ENCODE measurements around the gene SPECC1. TPM values are rescaled to one million over a fixed set of nuclear protein-coding genes. Genes with fewer than 3 reads are reported as not detected.

Gene SPECC1
- total RNA-seq, 1 donor from 2014 or later = 53.6 TPM

DNA sequence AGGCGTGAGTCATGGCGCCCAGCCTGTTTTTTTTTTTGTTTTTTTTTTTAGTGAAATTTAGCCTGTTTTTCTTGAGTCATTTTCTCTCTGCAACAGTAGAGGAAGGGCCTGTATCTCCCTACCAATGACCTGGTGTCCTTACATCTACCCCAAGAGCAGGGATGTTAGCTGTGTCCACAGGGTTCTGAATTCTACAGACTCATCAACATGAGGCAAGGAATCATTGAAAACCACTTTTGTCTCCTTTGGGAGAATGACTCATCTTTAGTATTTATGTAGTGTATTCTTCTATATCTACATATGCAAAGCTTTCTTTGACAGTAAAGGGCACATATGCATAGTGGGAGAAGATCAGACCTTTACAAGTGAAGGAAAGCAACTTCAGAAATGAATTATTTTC lies 105.3 kb downstream of the SPECC1 start:
- DNase-seq (ENCODE audit: low spot score) (no peak), ATAC-seq (no peak)
- intact Hi-C loops (cut with DNase I) = no loop called here

DNA sequence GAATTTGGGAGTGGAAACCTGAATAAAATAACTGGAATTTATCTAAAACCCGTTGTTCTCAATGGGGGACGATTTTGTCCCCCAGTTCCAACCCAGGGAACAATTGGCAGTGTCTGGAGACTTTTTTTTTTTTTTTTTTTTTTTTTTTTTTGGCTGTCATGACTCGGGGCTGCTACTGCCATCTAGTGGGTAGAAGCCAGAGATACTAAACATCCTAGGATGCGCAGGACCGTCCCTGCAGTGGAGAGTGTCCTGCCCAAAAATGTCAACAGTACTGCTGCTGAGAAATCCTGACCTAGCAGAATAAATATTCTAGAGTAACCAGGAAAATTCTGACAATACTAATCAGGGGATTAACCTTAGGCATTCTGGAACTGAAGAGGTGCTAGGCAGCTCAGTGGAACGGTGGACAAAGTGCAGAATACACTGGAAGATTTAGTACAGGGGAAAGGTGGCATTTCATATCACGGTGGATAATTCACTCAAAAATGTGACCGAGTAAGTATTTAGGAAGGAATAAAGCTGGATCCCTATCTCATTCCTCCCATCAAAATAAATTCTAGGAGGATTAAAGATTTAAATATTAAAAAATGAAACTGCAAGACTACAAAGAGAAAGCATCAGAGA lies 107.6 kb downstream of the SPECC1 start:
- intact Hi-C loops (cut with DNase I) = no loop called here
- ATAC-seq (peak; percentile 88), DNase-seq (ENCODE audit: low spot score) (peak; percentile 70)

DNA sequence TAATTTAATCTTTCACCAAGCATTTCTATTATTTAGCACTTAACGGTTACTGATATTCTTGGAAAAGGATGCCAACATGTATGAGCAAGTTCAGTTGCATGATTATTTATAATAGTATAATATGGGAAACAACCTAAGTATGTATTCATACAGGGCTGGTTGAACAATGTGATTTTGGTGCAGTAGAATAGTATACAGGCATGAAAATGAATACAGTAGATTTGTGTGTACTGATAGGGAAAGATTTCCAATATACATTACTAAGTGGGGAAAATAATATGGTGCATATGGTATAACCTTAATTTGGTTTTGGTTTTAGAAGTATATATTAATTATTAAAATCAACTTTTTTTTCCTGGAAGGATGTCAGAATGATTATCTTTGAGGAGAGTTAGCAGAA lies 109.1 kb downstream of the SPECC1 start:
- no peak for ATAC-seq
- DNase-seq (ENCODE audit: low spot score) = no peak
- intact Hi-C loops (cut with DNase I) = no loop called here

DNA sequence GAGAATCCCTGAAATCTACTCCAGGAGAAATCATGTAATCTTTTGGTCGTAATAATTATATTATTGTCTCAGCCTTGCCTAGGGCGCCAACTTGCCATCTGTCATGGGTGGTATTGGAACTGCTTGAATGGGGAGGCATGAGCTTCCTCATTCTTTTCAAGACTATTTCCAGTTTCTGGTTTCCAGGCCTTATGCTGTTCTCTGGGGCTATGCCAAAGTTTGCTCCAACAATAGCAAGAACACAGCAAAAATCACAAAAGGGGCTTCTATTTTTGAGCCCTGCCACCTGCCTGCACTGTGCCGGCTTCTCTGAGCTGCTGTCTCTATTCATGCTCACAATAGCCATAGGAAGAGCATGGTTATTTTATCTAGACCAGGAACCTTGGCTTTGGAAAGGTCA lies 111.7 kb downstream of the SPECC1 start:
- intact Hi-C loops (cut with DNase I) = no loop called here
- peak; percentile 40 for ATAC-seq
- DNase-seq (ENCODE audit: low spot score) = no peak

DNA sequence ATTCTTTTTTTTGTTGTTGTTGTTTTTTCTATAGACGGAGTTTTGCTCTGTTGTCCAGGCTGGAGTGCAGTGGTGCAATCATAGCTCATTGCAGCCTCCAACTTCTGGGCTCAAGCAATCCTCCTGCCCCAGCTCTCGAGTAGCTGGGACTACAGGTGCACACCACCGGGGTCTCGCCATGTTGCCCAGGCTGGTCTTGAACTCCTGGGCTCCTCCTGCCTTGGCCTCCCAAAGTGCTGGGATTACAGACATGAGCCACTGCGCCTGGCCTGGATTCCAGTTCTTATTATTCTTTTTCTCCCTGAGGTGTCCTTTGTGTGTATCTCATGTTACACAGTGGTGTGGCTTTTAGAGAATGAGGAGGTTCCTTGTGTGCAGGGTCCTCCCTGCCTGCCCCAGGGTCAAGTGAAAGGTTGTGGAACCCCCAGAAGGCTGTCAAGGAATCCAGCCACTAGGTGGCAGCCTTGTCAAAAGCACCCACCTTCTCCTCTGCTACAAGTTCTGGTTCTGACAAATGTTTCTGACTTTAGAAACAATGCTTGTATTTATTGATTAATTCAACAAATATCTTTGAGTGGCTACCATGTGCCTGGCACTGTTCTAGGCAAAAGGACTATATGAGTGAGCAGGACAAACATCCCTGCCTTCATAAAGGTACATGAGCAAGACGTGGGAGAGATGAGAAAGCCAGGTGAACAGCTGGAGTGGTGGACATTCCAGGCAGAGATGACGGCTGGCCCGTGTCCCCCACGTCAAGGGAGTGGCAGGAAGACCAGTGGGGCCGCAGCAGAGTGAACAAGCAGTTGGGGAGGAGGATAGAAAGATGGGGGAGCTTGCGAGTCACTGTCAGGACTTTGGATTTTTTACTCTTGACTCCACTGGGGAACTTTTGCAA lies 112.4 kb downstream of the SPECC1 start:
- intact Hi-C loops (cut with DNase I) = no loop called here
- peak; percentile 81 for DNase-seq (ENCODE audit: low spot score)
- ATAC-seq = peak; percentile 82

DNA sequence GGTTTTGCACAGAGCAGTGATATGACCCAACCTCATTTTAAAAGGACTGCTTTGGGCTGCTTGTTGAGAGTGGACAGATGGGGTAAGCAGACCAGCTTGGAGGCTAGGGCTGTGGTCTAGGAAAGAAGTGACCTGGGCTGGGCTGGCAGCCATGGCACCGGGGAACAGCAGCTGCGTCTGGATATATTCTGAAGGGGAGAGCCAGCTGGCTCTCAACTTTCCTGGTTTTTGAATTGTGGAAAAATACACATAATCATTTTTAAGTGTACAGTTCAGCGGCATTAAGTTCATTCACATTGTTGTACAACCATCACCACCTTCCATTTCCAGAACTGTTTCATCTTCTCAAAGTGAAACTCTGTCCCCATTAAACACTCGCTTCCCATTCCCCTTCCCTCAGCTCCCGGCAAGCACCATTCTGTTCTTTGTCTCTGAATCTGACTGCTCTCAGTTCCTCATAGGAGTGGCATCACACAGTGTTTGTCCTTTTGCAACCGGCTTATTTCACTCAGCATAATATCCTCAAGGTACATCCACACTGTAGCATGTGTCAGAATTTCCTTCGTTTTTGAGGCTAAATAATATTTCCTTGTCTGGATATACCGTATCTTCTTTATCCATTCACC lies 113.2 kb downstream of the SPECC1 start:
- ATAC-seq = peak; percentile 33
- no peak for DNase-seq (ENCODE audit: low spot score)
- intact Hi-C loops (cut with DNase I) = no loop called here

DNA sequence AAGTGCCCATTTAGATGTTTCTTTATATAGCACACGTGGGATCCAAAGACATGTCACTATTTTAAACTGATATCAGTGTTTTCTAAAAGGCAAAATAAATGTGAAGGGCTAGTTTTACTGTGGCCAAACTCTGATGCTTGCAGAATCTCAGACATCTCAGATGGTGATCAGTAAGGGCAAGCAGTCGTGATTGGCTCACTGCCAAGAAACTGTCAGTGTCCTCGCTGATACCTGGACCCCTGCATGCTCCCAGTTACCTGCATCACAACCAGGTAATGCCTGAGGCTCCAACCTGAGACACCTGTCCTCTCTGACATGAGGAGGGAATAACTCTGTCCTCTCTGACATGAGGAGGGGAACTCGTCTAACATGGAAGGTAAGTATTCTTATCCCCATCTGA lies 114.0 kb downstream of the SPECC1 start:
- intact Hi-C loops (cut with DNase I) = no loop called here
- ATAC-seq (no peak), DNase-seq (ENCODE audit: low spot score) (no peak)

DNA sequence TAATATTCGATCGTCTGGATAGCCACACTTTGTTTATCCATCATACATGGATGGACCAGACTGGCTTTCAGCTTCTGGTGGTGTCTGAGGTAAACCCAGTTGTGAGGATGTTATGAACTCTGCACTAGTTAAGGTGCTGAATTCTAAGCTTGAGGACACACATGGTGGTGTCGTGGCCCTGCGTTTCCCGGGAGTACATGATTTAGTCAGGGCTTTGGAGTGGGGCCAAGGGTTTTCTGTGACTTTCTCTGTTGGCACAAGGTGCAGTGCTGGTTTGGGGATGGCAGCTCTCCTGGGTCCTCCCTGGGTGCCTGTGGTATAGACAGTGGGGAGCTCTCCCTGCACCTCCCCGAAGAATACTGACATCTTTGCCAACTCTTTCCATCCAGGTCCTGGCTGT lies 116.6 kb downstream of the SPECC1 start:
- no peak for DNase-seq (ENCODE audit: low spot score)
- intact Hi-C loops (cut with DNase I) = no loop called here
- ATAC-seq = no peak

DNA sequence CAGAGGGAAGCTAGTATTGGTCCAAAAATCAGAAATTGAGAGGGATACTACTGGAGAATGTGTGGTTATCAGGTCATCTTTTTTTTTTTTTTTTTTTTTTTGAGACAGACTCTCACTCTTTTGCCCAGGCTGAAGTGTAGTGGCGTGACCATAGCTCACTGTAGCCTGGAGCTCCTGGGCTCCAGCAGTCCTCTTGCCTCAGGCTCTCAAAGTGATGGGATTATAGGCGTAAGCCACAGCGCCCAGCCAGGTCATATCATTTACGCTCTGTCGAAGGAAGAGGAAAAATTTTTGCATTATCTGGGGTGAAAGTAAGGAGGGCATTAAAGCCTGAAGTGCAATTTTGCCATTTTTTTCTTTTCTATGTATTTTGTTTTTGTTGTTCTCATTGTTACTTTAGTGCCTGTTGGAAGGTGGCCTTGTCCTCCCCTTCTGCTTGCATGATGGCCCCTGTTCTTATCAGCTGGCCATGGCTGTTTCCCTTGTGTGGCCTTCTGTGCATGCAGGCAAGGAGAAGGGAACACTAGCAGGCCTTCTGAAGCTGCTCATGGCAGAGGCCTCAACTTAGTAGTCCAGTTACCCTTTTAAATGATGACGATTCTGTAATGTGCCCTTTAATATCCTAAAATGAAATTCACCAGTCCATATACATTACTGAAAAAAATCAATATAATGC lies 118.3 kb downstream of the SPECC1 start:
- DNase-seq (ENCODE audit: low spot score) (no peak), ATAC-seq (no peak)
- intact Hi-C loops (cut with DNase I) = no loop called here

DNA sequence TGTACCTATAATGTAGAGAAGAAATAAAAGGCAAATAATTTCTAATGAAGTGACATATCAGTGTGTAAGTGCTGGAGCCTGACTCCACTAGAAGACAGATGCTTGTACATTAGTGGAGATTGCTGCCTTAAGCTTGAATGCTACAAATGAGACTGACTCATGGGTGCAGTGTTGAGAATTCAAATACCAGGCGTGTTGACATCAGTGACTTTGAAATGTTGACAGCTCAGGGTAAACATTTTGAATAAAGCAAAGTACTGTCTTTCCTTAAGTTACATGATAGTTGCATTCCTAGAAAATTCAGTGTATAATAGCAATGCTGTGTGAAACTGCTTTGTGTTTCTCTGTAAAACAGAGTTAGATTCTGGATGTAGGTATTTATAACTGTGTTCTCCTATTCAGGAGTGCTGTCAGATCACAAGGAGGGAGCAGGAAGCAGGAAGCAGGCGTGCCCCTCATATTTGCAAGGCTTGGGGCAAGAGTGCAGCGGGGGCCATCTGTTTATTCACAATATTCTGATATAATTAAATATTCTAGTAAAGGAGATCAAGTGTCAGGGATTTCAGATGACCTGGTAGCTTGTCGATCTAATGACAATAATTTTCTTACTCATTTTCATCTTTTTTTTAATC lies 119.0 kb downstream of the SPECC1 start:
- no peak for DNase-seq (ENCODE audit: low spot score)
- ATAC-seq = no peak
- intact Hi-C loops (cut with DNase I) = no loop called here

DNA sequence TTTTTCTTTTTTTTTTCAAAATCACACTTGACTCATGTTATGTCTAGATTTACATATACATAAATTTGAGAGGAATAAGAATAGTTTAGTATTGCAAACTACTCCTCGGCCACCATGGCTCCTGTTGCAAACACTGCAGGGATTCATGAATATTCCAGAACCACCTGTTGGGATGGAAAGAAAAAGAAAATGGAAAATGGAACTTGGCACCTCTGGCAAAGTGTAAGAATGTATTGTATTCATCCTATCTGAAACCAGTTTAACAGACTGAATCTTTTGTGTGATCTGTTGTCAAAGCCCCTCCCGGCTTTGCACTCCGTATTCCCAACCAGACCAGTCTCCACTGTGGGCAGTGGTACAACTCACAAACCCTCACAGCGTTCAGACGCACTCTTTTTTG lies 124.4 kb downstream of the SPECC1 start:
- intact Hi-C loops (cut with DNase I) = no loop called here
- ATAC-seq (no peak), DNase-seq (ENCODE audit: low spot score) (no peak)

DNA sequence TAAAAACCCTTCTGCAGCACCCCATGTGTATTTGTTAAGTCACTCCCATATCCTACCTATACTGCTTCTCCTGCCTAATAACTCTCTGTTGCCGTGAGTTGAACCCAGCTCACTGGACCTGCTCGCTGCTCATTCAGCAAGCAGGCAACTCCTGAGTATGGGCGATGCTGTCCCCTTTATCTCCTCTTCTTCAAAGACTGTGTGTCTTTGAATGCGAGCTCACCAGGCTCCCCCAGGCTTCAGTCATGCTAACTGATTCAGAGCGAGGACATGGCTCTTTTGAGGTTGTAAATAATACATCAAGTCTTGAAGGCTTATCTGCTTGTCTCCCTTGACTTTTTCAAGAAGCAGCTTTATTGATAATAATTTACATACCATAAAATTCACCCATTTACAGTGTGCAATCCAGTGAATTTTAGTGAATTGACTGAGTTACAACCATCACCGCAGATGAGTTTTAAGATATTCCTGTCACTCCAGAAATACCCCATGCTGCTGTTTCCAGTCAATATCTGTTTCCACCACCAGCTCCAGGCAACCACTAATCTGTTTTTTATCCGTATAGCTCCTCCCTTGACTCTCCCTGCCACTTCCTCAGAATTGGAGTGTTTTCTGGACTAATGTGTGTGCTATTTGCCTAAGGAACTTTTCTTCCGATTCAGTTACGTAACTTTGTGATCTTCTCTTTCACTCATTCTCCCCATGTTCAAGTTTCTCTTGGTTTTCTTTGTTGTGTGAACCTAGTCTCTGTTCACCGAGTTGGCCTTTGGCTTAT lies 132.2 kb downstream of the SPECC1 start:
- no peak for ATAC-seq
- DNase-seq (ENCODE audit: low spot score) = no peak
- intact Hi-C loops (cut with DNase I) = no loop called here

DNA sequence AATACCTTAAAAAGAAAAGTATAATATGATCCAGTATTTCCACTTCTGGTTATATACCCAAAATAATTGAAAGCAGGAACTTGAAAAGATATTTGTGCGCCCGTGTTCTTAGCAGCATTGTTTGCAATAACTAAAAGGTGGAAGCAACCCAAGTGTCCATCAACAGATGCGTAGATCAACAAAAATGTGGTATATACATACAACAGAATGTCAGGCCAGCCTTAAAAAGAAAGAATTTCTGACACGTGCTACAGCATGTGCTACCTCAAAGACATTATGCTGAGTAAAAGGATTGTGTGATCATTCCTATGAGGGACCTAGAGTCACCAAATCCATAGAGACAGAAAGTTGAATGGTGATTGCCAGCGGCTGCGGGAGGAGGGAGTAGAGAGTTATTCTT lies 133.1 kb downstream of the SPECC1 start:
- no peak for ATAC-seq
- DNase-seq (ENCODE audit: low spot score) = no peak
- intact Hi-C loops (cut with DNase I) = no loop called here

DNA sequence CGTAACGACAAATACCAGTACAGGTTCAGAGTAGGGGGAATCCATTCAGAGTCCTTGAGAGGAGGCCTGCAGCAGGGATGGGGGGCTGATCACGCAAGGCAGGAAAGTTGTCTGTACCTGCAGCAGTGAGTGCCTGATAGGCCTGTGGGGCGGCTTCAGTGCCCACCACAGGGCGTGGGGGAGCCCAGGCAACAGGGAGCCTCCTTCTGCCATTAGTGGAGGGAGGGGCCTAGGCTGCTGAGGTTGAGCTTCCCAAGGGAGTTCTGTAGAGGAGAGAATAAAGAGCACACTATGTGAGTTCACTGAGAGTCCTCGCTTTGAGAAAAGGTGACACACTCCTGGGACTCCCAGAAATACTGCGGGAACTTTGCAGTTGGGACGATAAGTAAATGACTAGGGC lies 134.6 kb downstream of the SPECC1 start:
- DNase-seq (ENCODE audit: low spot score) (no peak), ATAC-seq (no peak)
- intact Hi-C loops (cut with DNase I) = no loop called here

DNA sequence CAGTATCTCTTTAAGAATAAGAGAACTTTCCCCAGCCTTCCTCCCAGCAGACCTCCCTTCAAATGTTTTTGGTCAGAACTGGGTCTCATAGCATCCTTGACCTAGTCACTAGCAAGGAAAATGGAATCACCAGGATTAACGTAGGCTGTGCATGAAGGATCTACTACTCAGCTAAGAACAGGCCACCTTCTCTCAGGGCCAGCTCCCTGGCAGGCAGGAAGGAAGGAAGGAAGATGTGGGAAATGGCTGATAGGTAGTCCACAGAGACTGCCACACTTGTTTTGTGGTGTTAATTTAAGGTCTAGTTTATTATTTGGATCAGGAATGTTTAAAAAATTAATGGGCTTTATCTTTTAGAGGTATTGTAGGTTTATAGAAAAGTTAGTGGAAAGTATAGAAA lies 136.4 kb downstream of the SPECC1 start:
- intact Hi-C loops (cut with DNase I) = no loop called here
- no peak for DNase-seq (ENCODE audit: low spot score)
- no peak for ATAC-seq

DNA sequence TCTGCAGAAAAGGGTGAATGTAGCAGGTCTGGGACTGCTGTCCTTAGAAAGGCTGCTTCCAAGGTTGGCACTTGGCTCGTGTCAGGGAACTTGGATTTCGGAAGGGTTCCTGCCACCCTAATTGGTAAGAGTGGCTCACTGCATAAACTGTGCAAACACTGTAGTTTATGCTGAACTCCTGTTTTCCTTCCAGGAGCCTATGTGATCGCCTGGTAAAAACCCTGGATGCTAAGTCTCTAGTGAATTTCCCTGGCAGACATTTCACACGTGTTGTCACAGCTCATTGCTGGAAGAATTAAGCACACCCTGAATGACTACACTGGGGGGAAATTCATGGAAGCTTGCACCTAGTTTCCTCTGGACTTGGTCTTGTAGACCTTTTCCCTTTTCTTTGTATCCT lies 140.1 kb downstream of the SPECC1 start:
- ATAC-seq (no peak), DNase-seq (ENCODE audit: low spot score) (no peak)
- intact Hi-C loops (cut with DNase I) = no loop called here

DNA sequence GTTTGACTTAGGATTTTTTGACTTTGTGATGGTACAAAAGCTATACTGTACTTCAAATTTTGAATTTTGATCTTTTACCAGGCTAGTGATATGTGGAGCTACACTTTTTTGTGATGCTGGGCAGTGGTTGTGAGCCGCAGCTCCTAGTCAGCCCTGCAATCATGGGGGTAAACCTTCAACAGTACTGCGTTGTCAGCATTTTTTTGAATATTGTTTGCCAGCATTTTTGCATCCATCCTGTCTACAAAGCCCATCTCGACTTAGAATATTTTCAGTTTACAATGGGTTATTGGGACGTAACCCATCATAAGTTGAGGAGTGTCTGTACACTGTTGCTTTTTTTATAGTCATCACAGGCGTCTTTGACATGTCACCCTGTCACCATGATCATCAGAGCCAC lies 142.0 kb downstream of the SPECC1 start:
- intact Hi-C loops (cut with DNase I) = no loop called here
- DNase-seq (ENCODE audit: low spot score) (no peak), ATAC-seq (no peak)

DNA sequence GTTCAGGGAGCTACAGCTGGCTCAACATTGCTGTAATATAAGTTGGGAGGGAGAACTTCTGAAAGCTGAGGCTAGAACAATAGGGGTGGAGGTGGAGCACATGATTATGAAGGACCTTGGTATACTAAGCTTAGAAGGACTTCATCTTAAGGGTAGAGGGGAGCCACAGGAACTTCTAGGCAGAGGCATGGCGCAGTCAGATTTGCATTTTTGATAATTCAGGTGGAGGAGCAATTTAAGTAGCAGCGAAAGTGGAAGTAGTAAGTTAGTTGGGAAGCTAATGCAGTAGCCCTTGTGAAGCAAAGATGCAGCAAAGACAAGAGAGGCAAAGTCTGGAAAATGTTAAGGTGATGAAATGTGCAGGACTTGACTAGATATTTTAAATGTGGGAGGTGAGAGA lies 144.1 kb downstream of the SPECC1 start:
- ATAC-seq (no peak), DNase-seq (ENCODE audit: low spot score) (no peak)
- intact Hi-C loops (cut with DNase I) = no loop called here

Data from sciatic nerve (tissue), 2 donors.